K562 (cell line): ENCODE data around the gene IFT81. TPM values are rescaled to one million over a fixed set of nuclear protein-coding genes. Genes with fewer than 3 reads are reported as not detected.

Source experiments
- ATAC-seq: fragments of 200-7000 bp; cut with Tn5 transposase; 3 replicates; pipeline ENCODE4 v1.9.1; 2020; ENCODE audit warnings: moderate library complexity
- BruUV-seq: library from RNA; stranded (reverse); fragments of 400-500 nt; replicated peaks from 2 replicates; lab custom pipeline; 2021; lab: Mats Ljungman, UMichigan
- CTCF ChIA-PET: fragments of 300-600 bp; formaldehyde crosslinking; extraction: SDS; loops from one replicate; lab custom pipeline; 2021; ENCODE audit warnings: low intra/inter-chr PET ratio; lab: Yijun Ruan, JAX
- POLR2A ChIA-PET: fragments of 300-600, 350-650 bp; sonication (Branson Sonifier 250); formaldehyde crosslinking; extraction: SDS; loops from one replicate; lab custom pipeline; 2021; ENCODE audit warnings: antibody characterized with exemption, inconsistent platforms; lab: Yijun Ruan, JAX
- DNase-seq, 4 experiments: peaks; one replicate each; pipeline versions ENCODE4 v3.0.0 to v3.0.0-alpha.2; 2011 to 2018; ENCODE audit warnings: low spot score in 3 of 4, mixed read lengths in 3 of 4; ENCODE audit errors: extremely low read depth in 1 of 4
- FAIRE-seq: peaks from 2 replicates; lab custom pipeline; 2011; peaks lifted over from hg19 to GRCh38; lab: Jason Lieb, UNC
- H2AFZ ChIP-seq: 2 replicates; pipeline ENCODE4 v1.6.0; 2011; ENCODE audit warnings: low read depth, low read length, control low read depth, inconsistent platforms
- H3K27ac ChIP-seq: fragments of 200-600 bp; 3 replicates; pipeline ENCODE4 v1.8.0; 2011; ENCODE audit warnings: low read depth, mild to moderate bottlenecking, control low read depth, inconsistent platforms, low read length, moderate library complexity, mixed read lengths; ENCODE audit errors: extremely low read depth
- H3K27me3 ChIP-seq, 2 experiments: fragments of 300-600 bp in 1 of 2; 2 replicates in 1 of 2; 3 replicates in 1 of 2; pipeline versions ENCODE4 v1.6.0 to v1.8.0; 2011; ENCODE audit warnings: inconsistent platforms in 2 of 2, low read length in 2 of 2, mild to moderate bottlenecking in 1 of 2, mixed read lengths in 1 of 2, moderate library complexity in 1 of 2; ENCODE audit not compliant: control insufficient read depth in 2 of 2, insufficient read depth in 2 of 2
- H3K36me3 ChIP-seq: fragments of 300-600 bp; 3 replicates; pipeline ENCODE4 v1.8.0; 2011; ENCODE audit warnings: mild to moderate bottlenecking, low read length, inconsistent platforms; ENCODE audit not compliant: control insufficient read depth, insufficient read depth
- H3K4me1 ChIP-seq, 2 experiments: fragments of 200-600 bp in 1 of 2; replicated peaks in 1 of 2; 2 replicates in 1 of 2; 3 replicates in 1 of 2; pipeline versions ENCODE4 v1.5.1 to v1.8.0; 2011; ENCODE audit warnings: inconsistent platforms in 2 of 2, low read length in 2 of 2, mild to moderate bottlenecking in 1 of 2, mixed read lengths in 1 of 2, moderate library complexity in 1 of 2; ENCODE audit not compliant: control insufficient read depth in 2 of 2, insufficient read depth in 2 of 2
- H3K4me2 ChIP-seq: 2 replicates; pipeline ENCODE4 v1.6.1; 2011; ENCODE audit warnings: low read length, control low read depth, inconsistent platforms, mixed read lengths; ENCODE audit not compliant: insufficient read depth
- H3K4me3 ChIP-seq: fragments of 200-600 bp; sonication (generic), shearing (Covaris generic); 2 replicates; pipeline ENCODE4 v1.5.1; 2016; ENCODE audit warnings: control low read depth, inconsistent platforms
- H3K79me2 ChIP-seq: fragments of 200-600 bp; 3 replicates; pipeline ENCODE4 v1.8.0; 2011; ENCODE audit warnings: low read length, inconsistent platforms; ENCODE audit not compliant: control insufficient read depth, insufficient read depth
- H3K9ac ChIP-seq, 2 experiments: 2 replicates each; pipeline versions ENCODE4 v1.6.0 to v1.6.1; 2011; ENCODE audit warnings: low read depth in 2 of 2, low read length in 2 of 2, control low read depth in 1 of 2, inconsistent platforms in 1 of 2, mild to moderate bottlenecking in 1 of 2, mixed read lengths in 1 of 2; ENCODE audit not compliant: insufficient read depth in 1 of 2
- H3K9me1 ChIP-seq: one replicate; pipeline ENCODE4 v1.6.0; 2011; ENCODE audit warnings: inconsistent platforms, mild to moderate bottlenecking, low read length, moderate library complexity; ENCODE audit not compliant: control insufficient read depth, insufficient read depth
- H3K9me3 ChIP-seq: replicated peaks from 2 replicates; pipeline ENCODE4 v1.5.1; 2011; ENCODE audit warnings: low read depth, low read length, inconsistent platforms; ENCODE audit not compliant: control insufficient read depth, insufficient read depth
- H4K20me1 ChIP-seq: replicated peaks from 2 replicates; pipeline ENCODE4 v1.6.1; 2011; ENCODE audit warnings: low read length, inconsistent platforms, mixed read lengths; ENCODE audit not compliant: control insufficient read depth, insufficient read depth
- ADNP ChIP-seq: fragments of 200-800 bp; sonication (Bioruptor generic); IDR thresholded peaks from 2 replicates; pipeline ENCODE4 v1.6.1; 2016; ENCODE audit warnings: missing genetic modification characterization, missing compliant biosample characterization
- ETV5 ChIP-seq: sonication (generic); formaldehyde crosslinking; IDR thresholded peaks from 2 replicates; pipeline ENCODE4 v1.4.0; 2020; ENCODE audit warnings: low read depth, mild to moderate bottlenecking, missing genetic modification reagents
- FOS ChIP-seq: IDR thresholded peaks from 3 replicates; pipeline ENCODE4 v1.6.1; 2011; ENCODE audit not compliant: insufficient read length; ENCODE audit errors: extremely low read depth
- SIX5 ChIP-seq, 2 experiments: IDR thresholded peaks; 2 replicates each; pipeline ENCODE4 v1.6.1; 2011; ENCODE audit warnings: low read length in 2 of 2, borderline replicate concordance in 1 of 2, low read depth in 1 of 2, mild to moderate bottlenecking in 1 of 2, moderate library complexity in 1 of 2; ENCODE audit not compliant: insufficient read depth in 1 of 2
- TCF7L2 ChIP-seq: fragments of 150-350 bp; IDR thresholded peaks from 2 replicates; pipeline ENCODE4 v1.6.1; 2016; ENCODE audit warnings: low read depth, mild to moderate bottlenecking, low read length, moderate library complexity
- ZBTB40 ChIP-seq, 2 experiments: fragments of 450-650 bp in 1 of 2; sonication (generic) in 1 of 2; formaldehyde crosslinking in 1 of 2; IDR thresholded peaks; 2 replicates each; pipeline versions ENCODE4 v1.7.1 to v1.9.0; 2016 to 2022; ENCODE audit warnings: inconsistent platforms in 1 of 2, mild to moderate bottlenecking in 1 of 2, missing genetic modification reagents in 1 of 2
- ZNF384 ChIP-seq: IDR thresholded peaks from 2 replicates; pipeline ENCODE4 v1.6.1; 2012; ENCODE audit warnings: low read depth, low read length, improper control_type of control experiment
- WGBS: fragments of 100-300 bp; shearing (Covaris generic); methylation state at CpG from one replicate; pipeline ENCODE4 v1.1.6; 2016; ENCODE audit warnings: low coverage, mixed read lengths; ENCODE audit not compliant: insufficient coverage; ENCODE audit errors: missing lambda C conversion rate; 5-methylcytosine and 5-hydroxymethylcytosine counted together
- in situ Hi-C: fragments of 300-500 bp; cut with MboI; formaldehyde crosslinking; loops from 4 replicates; pipeline ENCODE4 v1.15.0; 2018; ENCODE audit warnings: inconsistent platforms, mixed read lengths
- intact Hi-C: fragments of 100-400 bp; cut with micrococcal nuclease; formaldehyde crosslinking; loops from 2 replicates; pipeline ENCODE4 v1.14.2; 2022
- polyA plus RNA-seq, 8 experiments: library from polyadenylated mRNA; depleted of rRNA in 4 of 8; stranded (reverse) in 5 of 8; unstranded in 3 of 8; fragments of >200 nt; fragmentation: Nextera tagmentation in 2 of 8; fragmentation: Illumina TruSeq in 1 of 8; extraction: Ambion mirVana in 2 of 8; extraction: Trizol in 1 of 8; gene quantifications; 2 replicates each; pipeline versions ENCODE4 v1.2.1 to v1.2.3, GENCODE V29; 2011 to 2014; ENCODE audit warnings: inconsistent platforms in 1 of 8, missing spikeins in 1 of 8
- total RNA-seq, 7 experiments: library from RNA; depleted of rRNA in 6 of 7; stranded (reverse); fragments of >200 nt in 6 of 7; fragmentation: Illumina TruSeq in 2 of 7; extraction: Trizol in 2 of 7; gene quantifications; 2 replicates each; pipeline versions ENCODE4 v1.2.1 to v1.2.3, GENCODE V29; 2011 to 2021; ENCODE audit warnings: low replicate concordance in 1 of 7
- TF ChIP-seq, protein P1 (sequence below): sonication (generic); formaldehyde crosslinking; IDR thresholded peaks from 2 replicates; pipeline ENCODE4 v1.8.0; 2022; ENCODE audit warnings: missing genetic modification reagents, mild to moderate bottlenecking, moderate library complexity, borderline replicate concordance
- TF ChIP-seq, protein P2 (sequence below): fragments of 450-650 bp; IDR thresholded peaks from 2 replicates; pipeline ENCODE4 v1.6.1; 2018; ENCODE audit warnings: mild to moderate bottlenecking, low read depth; ENCODE audit not compliant: partially characterized antibody

Gene IFT81
- total and polyA plus RNA-seq, 9 of the 15 experiments (the other 6 are each of a cell fraction or from before 2014, with no cell fraction given): 2.8 to 11.9 (median 7.9) TPM

GRCh38 chr12:110077800-110078199, 46.4 kb upstream of the IFT81 start:
- intact Hi-C loops: no loop called here
- 73% methylated on average over 3 of the region's 4 CpGs for WGBS

More at GRCh38 chr12:110077800-110078199, 46.4 kb upstream of the IFT81 start:
- DNase-seq (peak in 2 of 4 experiments; percentile 39 to 44), ATAC-seq (no peak), FAIRE-seq (no peak)
- no peaks in the 10 kb centered on the region for H4K20me1 ChIP-seq
- no peaks in the 10 kb centered on the region for H3K36me3 ChIP-seq
- CTCF ChIA-PET: no interaction called here
- H3K27ac ChIP-seq: no peak overlapping the region
- H3K27me3 ChIP-seq: no peaks in the 10 kb centered on the region
- no peaks in the 10 kb centered on the region for H3K79me2 ChIP-seq
- BruUV-seq: no TSS peak
- H3K9ac ChIP-seq: no peak overlapping the region
- no peak overlapping the region for H3K4me3 ChIP-seq
- in situ Hi-C loops: no loop called here
- peaks cover 16 to 34% of the 10 kb centered on the region in 2 experiments for H3K4me1 ChIP-seq
- no peaks in the 10 kb centered on the region for H3K9me1 ChIP-seq
- POLR2A ChIA-PET: no interaction called here
- peak overlapping the region; percentile 44 for H2AFZ ChIP-seq
- no peak overlapping the region for H3K4me2 ChIP-seq
- no peaks in the 10 kb centered on the region; the same call in 1 of the 2 replicates for H3K9me3 ChIP-seq
- TF ChIP-seq ZBTB40 (IDR thresholded peaks at IDR 0.05) (peak; percentile 57; the same call in 1 of the 2 replicates), ZBTB40 (CRISPR knock-in tag; IDR thresholded peaks at IDR 0.05) (0 out of 2 replicates have a peak, but pooled peaks have one; percentile 35), ZNF384 (peak; percentile 64), ETV5 (no peak), ADNP (tag) (no peak), FOS (no peak), SIX5 (IDR thresholded peaks at IDR 0.05; ENCODE audit: borderline replicate concordance in 1 of 2, insufficient read depth in 1 of 2, low read depth in 1 of 2, low read length in 2 of 2) (no peak), TCF7L2 (no peak)
- TF ChIP-seq, protein P1, sequence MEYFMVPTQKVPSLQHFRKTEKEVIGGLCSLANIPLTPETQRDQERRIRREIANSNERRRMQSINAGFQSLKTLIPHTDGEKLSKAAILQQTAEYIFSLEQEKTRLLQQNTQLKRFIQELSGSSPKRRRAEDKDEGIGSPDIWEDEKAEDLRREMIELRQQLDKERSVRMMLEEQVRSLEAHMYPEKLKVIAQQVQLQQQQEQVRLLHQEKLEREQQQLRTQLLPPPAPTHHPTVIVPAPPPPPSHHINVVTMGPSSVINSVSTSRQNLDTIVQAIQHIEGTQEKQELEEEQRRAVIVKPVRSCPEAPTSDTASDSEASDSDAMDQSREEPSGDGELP (CRISPR knock-in tag): no peak
- TF ChIP-seq, protein P2, sequence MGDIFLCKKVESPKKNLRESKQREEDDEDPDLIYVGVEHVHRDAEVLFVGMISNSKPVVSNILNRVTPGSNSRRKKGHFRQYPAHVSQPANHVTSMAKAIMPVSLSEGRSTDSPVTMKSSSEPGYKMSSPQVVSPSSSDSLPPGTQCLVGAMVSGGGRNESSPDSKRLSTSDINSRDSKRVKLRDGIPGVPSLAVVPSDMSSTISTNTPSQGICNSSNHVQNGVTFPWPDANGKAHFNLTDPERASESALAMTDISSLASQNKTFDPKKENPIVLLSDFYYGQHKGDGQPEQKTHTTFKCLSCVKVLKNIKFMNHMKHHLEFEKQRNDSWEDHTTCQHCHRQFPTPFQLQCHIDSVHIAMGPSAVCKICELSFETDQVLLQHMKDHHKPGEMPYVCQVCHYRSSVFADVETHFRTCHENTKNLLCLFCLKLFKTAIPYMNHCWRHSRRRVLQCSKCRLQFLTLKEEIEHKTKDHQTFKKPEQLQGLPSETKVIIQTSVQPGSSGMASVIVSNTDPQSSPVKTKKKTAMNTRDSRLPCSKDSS: no peak
